Ovary (tissue), 9 donors: ENCODE results near the gene C10orf53. TPM values are rescaled to one million over a fixed set of nuclear protein-coding genes. Genes with fewer than 3 reads are reported as not detected.

Source experiments
- DNase-seq, 5 donors: peaks; one replicate each; pipeline ENCODE4 v3.0.0-alpha.2; 2019 to 2020
- H3K27ac ChIP-seq, 2 donors: fragments of 200-600 bp; one replicate each; pipeline versions ENCODE4 v1.5.1 to v1.8.0; 2019 to 2022
- H3K27me3 ChIP-seq: fragments of 200-600 bp; one replicate; pipeline ENCODE4 v1.8.0; 2022
- H3K36me3 ChIP-seq: fragments of 200-600 bp; sonication (generic); one replicate; pipeline ENCODE4 v1.5.1; 2019
- H3K4me1 ChIP-seq: one replicate; pipeline ENCODE4 v1.8.1; 2013; ENCODE audit warnings: mild to moderate bottlenecking, moderate library complexity; ENCODE audit not compliant: insufficient read depth
- H3K4me3 ChIP-seq: fragments of 200-600 bp; sonication (generic); one replicate; pipeline ENCODE4 v1.5.1; 2017
- H3K9me3 ChIP-seq, 2 donors: fragments of 200-600 bp in 1 of 2; sonication (generic) in 1 of 2; one replicate each; pipeline versions ENCODE4 v1.5.1 to v1.8.1; 2013 to 2019; ENCODE audit warnings: mild to moderate bottlenecking in 1 of 2, moderate library complexity in 1 of 2
- EP300 ChIP-seq: sonication (generic); formaldehyde crosslinking; IDR thresholded peaks from one replicate; pipeline ENCODE4 v1.6.1; 2017; ENCODE audit warnings: antibody characterized with exemption
- POLR2A ChIP-seq: fragments of 450-650 bp; IDR thresholded peaks from one replicate; pipeline ENCODE4 v1.6.1; 2017; ENCODE audit warnings: antibody characterized with exemption, mild to moderate bottlenecking, moderate library complexity
- WGBS, 3 donors: extraction: QIAGEN DNeasy Blood & Tissue Kit in 1 of 3; methylation state at CpG; one replicate each; pipeline versions ENCODE4 v1.1.5 to v1.1.7; 2013 to 2017; 5-methylcytosine and 5-hydroxymethylcytosine counted together
- intact Hi-C, 4 donors: fragments of 100-400 bp; cut with DNase I; formaldehyde crosslinking; loops; one replicate each; pipeline versions ENCODE4 v1.11.0 to v1.15.1; 2022 to 2023
- polyA plus RNA-seq, 2 donors: library from polyadenylated mRNA; stranded (reverse); fragments of 200-250 nt in 1 of 2; fragments of 350-450 nt in 1 of 2; fragmentation: Illumina TruSeq in 1 of 2; extraction: RNeasy Lipid Tissue Mini Kit (QIAGEN cat#74804) in 1 of 2; gene quantifications; one replicate each; pipeline ENCODE4 v1.2.3, GENCODE V29; 2013 to 2014
- total RNA-seq, 7 donors: library from RNA; depleted of rRNA in 2 of 7; stranded (reverse); fragments of >200 nt in 2 of 7; fragmentation: NEBNext Ultra II Directional in 3 of 7; extraction: Animal tissue kit (Norgen Biotek cat#: 25700) in 3 of 7; gene quantifications; one replicate each; pipeline versions ENCODE4 v1.1.0 to v1.2.4, GENCODE V29; 2016 to 2023
- TF ChIP-seq, protein P1 (sequence below), 3 donors: fragments of 450-650 bp in 2 of 3; fragments of 200-600 bp in 1 of 3; IDR thresholded peaks; one replicate each; pipeline versions ENCODE4 v1.5.1 to v1.8.0; 2016 to 2022; ENCODE audit warnings: antibody characterized with exemption in 3 of 3, mild to moderate bottlenecking in 1 of 3
- donor health status: DM: no; HTN: no; CAD: no; lungs with moderate emphysema.
- donor health status: DM: no; HTN: no; CAD: no.
- donor health status: Bipolar disorder and iron deficiency.
- donor health status: DM: yes; HTN: yes; CAD: no.
- donor health status: DM: no; HTN: no; CAD: no.
- donor health status: DM: yes; HTN: yes; CAD: no.

C10orf53 gene
- total and polyA plus RNA-seq, 9 donors, result not detected

DNA sequence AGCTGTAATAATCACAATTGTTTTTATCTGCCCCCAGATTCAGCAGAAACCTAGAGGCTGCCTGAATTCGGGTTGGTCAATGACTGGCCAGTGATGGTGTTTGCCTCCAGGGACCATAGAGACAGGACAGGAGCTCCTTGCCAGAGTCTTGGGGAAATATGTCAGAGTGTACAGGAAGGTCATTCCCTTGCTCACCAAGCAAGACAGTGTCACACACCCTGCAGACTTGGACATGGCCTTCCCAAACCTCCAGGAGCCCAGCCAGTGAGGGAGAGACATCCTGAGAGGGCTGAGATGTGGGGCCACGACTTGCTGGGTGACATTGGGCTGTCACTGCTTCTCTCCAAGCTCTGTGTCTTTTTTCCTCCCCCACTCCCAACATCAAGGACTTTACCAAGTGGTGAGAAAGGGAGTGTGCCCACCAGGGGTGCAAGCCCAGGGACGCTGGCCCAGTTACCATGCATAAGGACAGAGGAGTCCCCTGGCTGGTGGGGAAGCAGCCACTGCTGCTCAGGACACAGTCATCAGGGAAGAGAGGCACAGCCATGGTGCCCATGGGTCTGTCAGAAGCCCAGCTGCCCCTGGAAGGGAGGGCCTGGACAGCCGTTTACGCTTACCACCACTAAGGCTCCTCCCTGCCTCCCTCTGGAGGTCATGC, 25.3 kb upstream of the C10orf53 start:
- no peak overlapping the region for H3K27ac ChIP-seq
- WGBS, 3 donors, result 32 to 48% (median 35%) methylated on average over 5 of the region's 5 CpGs
- no peaks in the 10 kb centered on the region for H3K27me3 ChIP-seq
- H3K36me3 ChIP-seq, result no peaks in the 10 kb centered on the region
- H3K9me3 ChIP-seq, result no peaks in the 10 kb centered on the region
- H3K4me3 ChIP-seq, result no peak overlapping the region
- intact Hi-C loops, result no loop called here
- DNase-seq, result no peak
- H3K4me1 ChIP-seq, result no peaks in the 10 kb centered on the region
- TF ChIP-seq POLR2A (no peak), EP300 (no peak)
- TF ChIP-seq, protein P1, sequence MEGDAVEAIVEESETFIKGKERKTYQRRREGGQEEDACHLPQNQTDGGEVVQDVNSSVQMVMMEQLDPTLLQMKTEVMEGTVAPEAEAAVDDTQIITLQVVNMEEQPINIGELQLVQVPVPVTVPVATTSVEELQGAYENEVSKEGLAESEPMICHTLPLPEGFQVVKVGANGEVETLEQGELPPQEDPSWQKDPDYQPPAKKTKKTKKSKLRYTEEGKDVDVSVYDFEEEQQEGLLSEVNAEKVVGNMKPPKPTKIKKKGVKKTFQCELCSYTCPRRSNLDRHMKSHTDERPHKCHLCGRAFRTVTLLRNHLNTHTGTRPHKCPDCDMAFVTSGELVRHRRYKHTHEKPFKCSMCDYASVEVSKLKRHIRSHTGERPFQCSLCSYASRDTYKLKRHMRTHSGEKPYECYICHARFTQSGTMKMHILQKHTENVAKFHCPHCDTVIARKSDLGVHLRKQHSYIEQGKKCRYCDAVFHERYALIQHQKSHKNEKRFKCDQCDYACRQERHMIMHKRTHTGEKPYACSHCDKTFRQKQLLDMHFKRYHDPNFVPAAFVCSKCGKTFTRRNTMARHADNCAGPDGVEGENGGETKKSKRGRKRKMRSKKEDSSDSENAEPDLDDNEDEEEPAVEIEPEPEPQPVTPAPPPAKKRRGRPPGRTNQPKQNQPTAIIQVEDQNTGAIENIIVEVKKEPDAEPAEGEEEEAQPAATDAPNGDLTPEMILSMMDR (IDR thresholded peaks at IDR 0.05), result no peak

DNA sequence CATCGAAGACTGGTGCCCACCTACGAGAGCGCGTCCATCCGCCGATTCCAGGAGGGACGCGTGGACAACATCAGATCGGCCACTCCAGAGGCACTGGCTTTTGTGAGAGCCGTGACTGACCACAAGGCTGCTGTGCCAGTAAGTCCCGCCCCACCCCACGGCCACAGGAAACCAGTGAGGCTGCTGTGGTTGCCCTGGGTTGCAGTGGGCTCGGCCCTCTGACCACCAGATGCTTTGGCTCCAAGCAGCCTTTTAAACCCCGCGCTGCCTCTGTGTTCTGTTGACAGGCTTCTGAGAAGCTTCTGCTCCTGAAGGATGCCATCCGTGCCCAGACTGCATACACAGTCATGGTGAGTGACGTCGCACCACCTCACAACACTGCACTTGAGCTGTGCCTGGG, 24.4 kb upstream of the C10orf53 start:
- no peaks in the 10 kb centered on the region for H3K4me1 ChIP-seq
- WGBS, 3 donors, result 85 to 91% (median 85%) methylated on average over 18 of the region's 18 CpGs

DNA sequence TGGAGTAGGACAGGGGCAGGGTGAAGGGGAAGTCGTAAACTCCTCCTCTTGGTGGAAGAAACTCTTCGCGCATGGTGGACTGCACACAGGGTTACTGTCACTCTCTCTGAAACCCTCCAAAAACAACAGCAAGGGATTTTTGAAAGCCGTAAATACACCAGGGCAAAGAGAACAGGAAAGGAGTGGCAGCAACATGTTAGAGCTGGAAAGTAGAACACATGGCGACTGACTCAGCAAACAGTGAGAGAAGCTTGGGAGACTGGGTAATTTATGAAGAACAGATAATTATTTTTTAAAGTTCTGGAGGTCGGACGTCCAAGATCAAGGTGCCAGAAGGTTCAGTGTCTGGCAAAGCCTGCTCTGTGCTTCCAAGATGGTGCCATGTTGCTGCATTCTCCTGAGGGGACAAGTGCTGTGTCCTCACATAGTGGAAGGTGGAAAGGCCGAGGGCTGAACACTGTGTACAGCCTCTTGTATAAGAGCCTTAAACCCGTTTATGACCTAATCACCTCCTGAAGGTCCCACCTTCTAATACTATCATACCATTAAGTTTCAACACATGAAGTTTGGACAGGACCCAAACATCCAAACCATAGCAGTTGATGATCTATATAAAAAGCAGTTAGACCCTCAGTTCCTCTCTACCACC, 22.5 kb upstream of the C10orf53 start:
- H3K9me3 ChIP-seq, result no peaks in the 10 kb centered on the region
- H3K4me3 ChIP-seq, result no peak overlapping the region
- intact Hi-C loops, result no loop called here
- H3K27me3 ChIP-seq, result no peaks in the 10 kb centered on the region
- TF ChIP-seq EP300 (no peak), POLR2A (no peak)
- TF ChIP-seq, protein P1 (IDR thresholded peaks at IDR 0.05), result no peak
- H3K36me3 ChIP-seq, result no peaks in the 10 kb centered on the region
- H3K4me1 ChIP-seq, result no peaks in the 10 kb centered on the region
- WGBS, 3 donors, result 73 to 87% (median 78%) methylated on average over 9 of the region's 9 CpGs
- H3K27ac ChIP-seq, result no peak overlapping the region
- no peak for DNase-seq

More for the DNA sequence above, 24.4 kb upstream of the C10orf53 start:
- intact Hi-C loops, result no loop called here
- Histone ChIP-seq H3K27me3 (no peaks in the 10 kb centered on the region), H3K36me3 (no peaks in the 10 kb centered on the region), H3K9me3 (no peaks in the 10 kb centered on the region), H3K4me3 (no peak overlapping the region), H3K27ac (no peak overlapping the region)
- DNase-seq, result no peak
- TF ChIP-seq POLR2A (no peak), EP300 (no peak)
- TF ChIP-seq, protein P1 (IDR thresholded peaks at IDR 0.05), result no peak

DNA sequence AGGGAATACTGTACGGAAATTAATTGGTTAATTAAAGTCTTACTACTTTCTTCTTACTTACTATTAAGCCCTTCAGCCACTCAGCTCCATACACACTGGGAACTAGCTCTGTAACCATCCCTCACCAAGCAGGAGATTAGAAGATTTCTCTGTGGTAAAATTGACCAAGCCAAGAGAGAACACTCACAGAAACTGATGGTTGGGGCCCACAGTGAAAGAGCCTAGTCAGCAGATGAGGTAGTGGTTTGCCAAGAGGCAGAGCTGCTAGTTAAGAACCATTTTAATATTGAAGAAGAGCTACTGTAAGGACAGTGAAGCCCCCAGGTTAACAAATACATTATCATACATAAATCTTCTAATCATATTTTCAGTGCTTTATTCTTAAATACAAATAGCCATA, 21.8 kb upstream of the C10orf53 start:
- no peaks in the 10 kb centered on the region for H3K4me1 ChIP-seq
- WGBS, 3 donors, result 66 to 83% (median 74%) methylated on average over 1 of the region's 1 CpG
- intact Hi-C loops, result no loop called here
- no peaks in the 10 kb centered on the region for H3K27me3 ChIP-seq
- TF ChIP-seq EP300, result no peak
- TF ChIP-seq POLR2A, result no peak
- TF ChIP-seq, protein P1 (IDR thresholded peaks at IDR 0.05), result no peak
- no peak for DNase-seq
- H3K9me3 ChIP-seq, result no peaks in the 10 kb centered on the region
- no peak overlapping the region for H3K4me3 ChIP-seq
- no peak overlapping the region for H3K27ac ChIP-seq
- H3K36me3 ChIP-seq, result no peaks in the 10 kb centered on the region
